Coronary artery (tissue), 2 donors: Measurements from ENCODE around the gene LAMB3.
A peak's percentile ranks its signal among the peaks of the same experiment; 100 is the strongest.
"Not testable (repeated sequence)": the region's sequence is repeated elsewhere in the genome, so short reads cannot be mapped to it uniquely, and the experiment has no call there.

Experiments
- DNase-seq: peaks from one replicate; pipeline ENCODE4 v3.0.0-alpha.2; 2017; ENCODE audit warnings: low spot score
- H3K27ac ChIP-seq, 2 donors: fragments of 200-600 bp; sonication (generic); one replicate each; pipeline ENCODE4 v1.5.1; 2016 to 2019
- H3K4me3 ChIP-seq: fragments of 200-600 bp; sonication (generic); 2 replicates; pipeline ENCODE4 v1.5.1; 2016; ENCODE audit warnings: mild to moderate bottlenecking, moderate library complexity
- TF ChIP-seq, protein P1 (sequence below): fragments of 200-600 bp; sonication (generic); IDR thresholded peaks from one replicate; pipeline ENCODE4 v1.5.1; 2019; ENCODE audit warnings: antibody characterized with exemption

LAMB3 gene

DNA sequence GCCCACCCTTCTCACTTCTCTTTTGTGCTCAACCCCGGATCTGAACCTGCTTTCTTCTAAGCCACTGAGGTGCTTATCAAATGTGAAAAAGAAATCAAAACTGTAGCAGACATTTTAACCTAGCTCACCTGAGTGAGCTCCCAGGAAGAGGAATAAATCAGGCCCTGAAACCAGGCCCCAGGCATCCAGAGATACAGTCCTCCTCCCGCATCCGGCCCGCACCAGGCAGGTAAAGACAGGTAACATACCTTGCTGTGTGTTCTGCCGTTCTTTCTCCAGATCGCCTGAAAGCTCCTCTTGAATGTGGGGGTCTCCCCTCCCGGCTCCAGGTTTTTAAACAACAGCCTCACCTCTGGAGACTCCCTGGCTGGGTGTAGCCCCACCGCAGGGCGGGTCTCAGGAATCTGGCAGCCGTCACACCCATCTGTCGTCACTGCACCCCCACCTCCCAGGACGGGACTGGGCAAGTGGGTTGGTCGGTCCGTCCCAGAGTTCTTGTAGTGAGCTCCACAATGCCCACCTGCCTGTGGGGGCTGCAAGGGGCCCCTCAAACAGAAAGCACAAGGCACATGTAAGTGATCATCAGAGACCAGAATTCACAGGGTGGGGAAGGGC is at the start of gene LAMB3:
Gene LAMB3 (minus strand): TSS at position 305 of the 615 bp plus-strand sequence. CDS start 1,481 bp downstream, outside the sequence.
- TF ChIP-seq, protein P1, sequence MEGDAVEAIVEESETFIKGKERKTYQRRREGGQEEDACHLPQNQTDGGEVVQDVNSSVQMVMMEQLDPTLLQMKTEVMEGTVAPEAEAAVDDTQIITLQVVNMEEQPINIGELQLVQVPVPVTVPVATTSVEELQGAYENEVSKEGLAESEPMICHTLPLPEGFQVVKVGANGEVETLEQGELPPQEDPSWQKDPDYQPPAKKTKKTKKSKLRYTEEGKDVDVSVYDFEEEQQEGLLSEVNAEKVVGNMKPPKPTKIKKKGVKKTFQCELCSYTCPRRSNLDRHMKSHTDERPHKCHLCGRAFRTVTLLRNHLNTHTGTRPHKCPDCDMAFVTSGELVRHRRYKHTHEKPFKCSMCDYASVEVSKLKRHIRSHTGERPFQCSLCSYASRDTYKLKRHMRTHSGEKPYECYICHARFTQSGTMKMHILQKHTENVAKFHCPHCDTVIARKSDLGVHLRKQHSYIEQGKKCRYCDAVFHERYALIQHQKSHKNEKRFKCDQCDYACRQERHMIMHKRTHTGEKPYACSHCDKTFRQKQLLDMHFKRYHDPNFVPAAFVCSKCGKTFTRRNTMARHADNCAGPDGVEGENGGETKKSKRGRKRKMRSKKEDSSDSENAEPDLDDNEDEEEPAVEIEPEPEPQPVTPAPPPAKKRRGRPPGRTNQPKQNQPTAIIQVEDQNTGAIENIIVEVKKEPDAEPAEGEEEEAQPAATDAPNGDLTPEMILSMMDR: no peak
- no peak within 1 kb of the TSS for H3K4me3 ChIP-seq
- DNase-seq: no peak
- H3K27ac ChIP-seq: peak within 1 kb of the TSS in 1 of 2 donors; percentile 59

DNA sequence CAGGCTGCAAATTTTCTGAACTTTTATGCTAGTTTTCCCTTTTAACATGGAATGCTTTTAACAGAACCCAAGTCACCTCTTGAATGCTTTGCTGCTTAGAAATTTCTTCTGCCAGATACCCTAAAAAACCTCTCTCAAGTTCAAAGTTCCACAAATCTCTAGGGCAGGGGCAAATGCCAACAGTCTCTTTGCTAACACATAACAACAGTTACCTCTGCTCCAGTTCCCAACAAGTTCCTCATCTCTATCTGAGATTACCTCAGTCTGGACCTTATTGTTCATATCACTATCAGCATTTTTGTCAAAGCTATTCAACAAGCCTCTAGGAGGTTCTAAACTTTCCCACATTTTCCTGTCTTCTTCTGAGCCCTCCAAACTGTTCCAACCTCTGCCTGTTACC is 48.5 kb upstream of the LAMB3 start:
- H3K4me3 ChIP-seq, DNase-seq, H3K27ac ChIP-seq: not testable (repeated sequence)

DNA sequence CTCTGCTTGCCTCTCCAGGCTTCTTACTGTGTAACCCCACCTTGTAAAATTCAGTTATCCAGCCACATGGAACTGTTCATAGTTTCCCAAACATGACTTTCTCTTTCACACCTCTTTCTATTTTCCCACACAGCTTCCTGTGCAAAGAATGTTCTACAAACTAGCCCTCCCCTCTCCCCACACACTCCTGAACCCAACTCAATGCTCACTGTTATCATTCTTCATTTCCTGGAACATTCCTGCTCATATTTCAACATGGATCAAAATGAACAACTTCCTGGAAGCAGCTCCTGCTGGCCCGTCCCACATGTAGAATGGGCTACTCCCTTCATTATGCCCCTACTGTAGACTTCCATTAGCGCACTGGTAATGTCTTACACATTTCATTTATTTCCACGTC is 44.9 kb upstream of the LAMB3 start:
- DNase-seq: no peak
- Histone ChIP-seq H3K4me3 (no peak overlapping the region), H3K27ac (no peak overlapping the region)
- TF ChIP-seq, protein P1: no peak

DNA sequence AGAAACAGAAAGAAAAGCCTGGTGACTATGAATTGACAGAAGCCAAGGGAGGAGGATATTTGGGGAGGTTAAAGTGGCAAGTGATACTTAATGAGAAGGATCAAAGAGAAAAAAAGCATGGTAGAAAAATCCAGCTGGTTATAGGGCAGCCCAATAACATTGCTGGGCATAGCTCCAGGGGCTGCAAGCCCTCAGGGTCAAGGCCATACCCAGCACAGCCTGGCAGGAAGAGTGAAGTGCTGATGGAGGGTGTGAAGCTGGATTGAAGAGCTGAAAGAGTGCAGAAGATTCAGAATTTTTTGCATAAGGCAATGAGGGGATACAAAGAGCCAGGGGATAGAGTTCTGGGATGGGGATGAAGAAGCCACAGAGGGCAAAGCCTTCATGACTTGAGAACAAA is 44.4 kb upstream of the LAMB3 start:
- Histone ChIP-seq H3K4me3 (no peak overlapping the region), H3K27ac (no peak overlapping the region)
- no peak for DNase-seq
- TF ChIP-seq, protein P1: no peak

DNA sequence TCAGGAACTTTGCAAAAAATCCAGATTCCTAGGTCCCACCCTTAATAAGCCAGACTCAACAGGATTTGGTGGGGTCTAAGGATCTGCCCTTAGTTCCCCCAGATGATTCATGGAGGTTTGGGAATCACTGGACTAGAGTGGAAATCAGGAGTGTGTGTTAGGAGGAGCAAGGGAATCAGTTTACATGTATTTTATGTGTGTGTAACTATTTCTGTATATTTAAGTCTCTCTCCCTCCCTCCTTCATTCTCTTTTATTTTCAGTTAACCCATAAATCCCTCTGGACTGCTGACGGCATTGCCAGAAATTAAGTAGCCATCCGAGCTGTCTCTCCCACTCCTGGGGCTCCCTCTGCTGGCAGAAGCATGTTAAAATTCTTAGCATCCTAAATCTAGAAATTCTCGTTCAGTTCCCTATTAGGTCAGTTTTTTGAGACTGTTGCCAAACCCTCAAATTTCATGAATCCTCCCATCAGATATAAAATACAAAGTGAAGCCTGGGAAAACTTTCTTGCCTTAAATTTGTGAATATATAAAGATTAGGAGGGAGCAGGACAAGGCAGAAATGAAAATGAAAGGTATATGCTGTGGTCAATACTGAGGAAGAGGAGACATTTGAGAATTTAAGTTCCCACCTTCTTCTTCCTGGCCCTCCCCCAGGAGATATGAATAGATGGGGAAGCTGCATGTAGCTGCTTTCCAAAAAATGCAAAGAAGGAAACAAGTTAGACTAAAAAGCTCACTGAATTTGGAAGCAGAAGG is 40.7 kb upstream of the LAMB3 start:
- Histone ChIP-seq H3K27ac (peak overlapping the region in 1 of 2 donors; percentile 28), H3K4me3 (no peak overlapping the region)
- TF ChIP-seq, protein P1: peak; percentile 72
- DNase-seq: no peak

DNA sequence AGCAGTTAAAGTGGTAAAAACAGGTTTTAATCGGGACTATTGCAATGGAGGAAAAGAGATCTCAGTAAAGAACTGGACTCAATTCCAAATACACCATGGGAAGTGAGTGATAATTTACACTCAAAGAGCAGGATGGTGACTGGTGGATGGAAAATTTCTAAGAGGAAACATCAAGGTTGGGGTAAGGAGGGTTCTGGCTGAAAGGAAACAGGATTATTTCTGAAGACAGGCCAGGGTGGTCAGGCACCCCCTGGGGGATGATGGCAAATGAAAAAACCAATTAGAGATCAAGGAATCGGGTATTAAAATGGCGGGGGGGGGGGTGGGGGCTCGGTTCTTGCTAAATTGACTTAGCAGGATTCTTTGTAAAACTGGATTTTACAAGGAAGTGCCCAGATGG is 40.1 kb upstream of the LAMB3 start:
- Histone ChIP-seq H3K27ac (no peak overlapping the region), H3K4me3 (no peak overlapping the region)
- TF ChIP-seq, protein P1: no peak
- no peak for DNase-seq

DNA sequence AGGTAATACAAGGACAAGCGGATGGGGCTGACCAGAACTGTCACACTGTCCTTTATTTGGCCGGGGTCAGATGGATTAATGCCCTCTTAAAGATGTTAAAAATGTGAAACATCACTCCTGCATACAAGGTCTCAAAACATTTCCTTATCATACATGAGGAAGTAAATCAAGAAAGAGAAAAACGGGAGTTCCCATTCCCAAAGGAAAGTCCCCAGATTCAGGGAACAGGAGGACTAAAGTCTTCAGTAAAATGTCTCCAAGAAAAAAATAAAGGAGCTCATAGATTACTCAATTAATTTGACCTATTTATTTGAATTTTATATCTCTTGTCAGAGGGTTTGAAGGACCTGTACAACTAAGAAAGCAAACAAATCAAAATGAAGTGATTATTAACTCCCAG is 39.0 kb upstream of the LAMB3 start:
- Histone ChIP-seq H3K4me3 (no peak overlapping the region), H3K27ac (no peak overlapping the region)
- TF ChIP-seq, protein P1: no peak
- no peak for DNase-seq
